Activated CD8-positive, alpha-beta T cell treated with anti-CD3 and anti-CD28 coated beads for 36 hours (primary cell): ENCODE data around the gene KCNMB3. TPM values are rescaled to one million over a fixed set of nuclear protein-coding genes. Genes with fewer than 3 reads are reported as not detected.
"Not testable (repeated sequence)": the region's sequence is repeated elsewhere in the genome, so short reads cannot be mapped to it uniquely, and the experiment has no call there.

Experiments used
- ATAC-seq: fragments of 200-7000 bp; cut with Tn5 transposase; one replicate; pipeline ENCODE4 v1.10.0; 2021; ENCODE audit warnings: mild to moderate bottlenecking, moderate library complexity
- CTCF ChIA-PET: fragments of 350-600 bp; sonication (Branson Sonifier 250); formaldehyde crosslinking; loops from one replicate; lab custom pipeline; 2021; ENCODE audit warnings: antibody characterized with exemption; lab: Charles Lee
- POLR2A ChIA-PET: fragments of 350-600 bp; sonication (Branson Sonifier 250); formaldehyde crosslinking; loops from one replicate; lab custom pipeline; 2021; ENCODE audit warnings: antibody characterized with exemption; lab: Charles Lee
- DNase-seq: peaks from one replicate; pipeline ENCODE4 v3.0.0-alpha.2; 2020
- H3K27ac Mint-ChIP-seq: one replicate; pipeline ENCODE4 v1.8.0; 2021; ENCODE audit warnings: mild to moderate bottlenecking, mixed read lengths
- H3K27me3 Mint-ChIP-seq: one replicate; pipeline ENCODE4 v1.8.0; 2021; ENCODE audit warnings: mixed read lengths
- H3K36me3 Mint-ChIP-seq: one replicate; pipeline ENCODE4 v1.8.0; 2021; ENCODE audit warnings: low read depth, mixed read lengths
- H3K4me1 Mint-ChIP-seq: one replicate; pipeline ENCODE4 v1.8.0; 2021; ENCODE audit warnings: low read depth, mixed read lengths
- H3K4me3 Mint-ChIP-seq: one replicate; pipeline ENCODE4 v1.8.0; 2021; ENCODE audit warnings: mild to moderate bottlenecking, moderate library complexity, mixed read lengths
- H3K9me3 Mint-ChIP-seq: one replicate; pipeline ENCODE4 v1.8.0; 2021; ENCODE audit warnings: mixed read lengths
- intact Hi-C: fragments of 100-400 bp; cut with micrococcal nuclease; formaldehyde crosslinking; loops from one replicate; pipeline ENCODE4 v1.10.0; 2022
- total RNA-seq, 2 experiments: library from RNA; stranded (reverse); gene quantifications; one replicate each; pipeline ENCODE4 v1.2.3, GENCODE V29; 2021
- TF ChIP-seq, protein P1 (sequence below): fragments of 200-600 bp; IDR thresholded peaks from one replicate; pipeline ENCODE4 v1.8.0; 2022; ENCODE audit warnings: antibody characterized with exemption, mild to moderate bottlenecking

The KCNMB3 gene
- total RNA-seq, 2 experiments from 2014 or later, result 0.34 TPM

DNA sequence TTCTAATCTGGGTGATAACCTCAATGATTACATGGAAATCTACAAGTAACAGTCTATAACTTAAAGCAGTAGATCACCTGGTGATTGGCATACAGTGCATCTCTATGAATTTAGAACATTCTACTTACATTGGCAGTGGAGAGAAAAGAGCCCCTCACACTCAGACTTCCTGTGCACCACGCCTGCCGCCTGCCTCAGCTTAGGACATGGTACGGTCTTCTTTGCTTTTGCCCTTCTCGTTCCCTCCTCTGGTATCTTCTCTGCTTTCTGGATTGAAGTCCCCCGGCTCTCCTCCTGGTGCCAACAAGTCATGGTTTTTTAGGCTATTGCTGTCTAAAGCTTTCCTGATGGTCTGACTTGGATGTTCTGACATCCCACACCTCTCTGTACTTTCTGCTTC lies 7.9 kb upstream of the KCNMB3 start:
- peaks cover 11% of the 10 kb centered on the region for H3K9me3 Mint-ChIP-seq
- H3K27ac Mint-ChIP-seq, result no peak overlapping the region
- H3K4me1 Mint-ChIP-seq, result peaks cover 15% of the 10 kb centered on the region
- DNase-seq, result no peak
- TF ChIP-seq, protein P1, sequence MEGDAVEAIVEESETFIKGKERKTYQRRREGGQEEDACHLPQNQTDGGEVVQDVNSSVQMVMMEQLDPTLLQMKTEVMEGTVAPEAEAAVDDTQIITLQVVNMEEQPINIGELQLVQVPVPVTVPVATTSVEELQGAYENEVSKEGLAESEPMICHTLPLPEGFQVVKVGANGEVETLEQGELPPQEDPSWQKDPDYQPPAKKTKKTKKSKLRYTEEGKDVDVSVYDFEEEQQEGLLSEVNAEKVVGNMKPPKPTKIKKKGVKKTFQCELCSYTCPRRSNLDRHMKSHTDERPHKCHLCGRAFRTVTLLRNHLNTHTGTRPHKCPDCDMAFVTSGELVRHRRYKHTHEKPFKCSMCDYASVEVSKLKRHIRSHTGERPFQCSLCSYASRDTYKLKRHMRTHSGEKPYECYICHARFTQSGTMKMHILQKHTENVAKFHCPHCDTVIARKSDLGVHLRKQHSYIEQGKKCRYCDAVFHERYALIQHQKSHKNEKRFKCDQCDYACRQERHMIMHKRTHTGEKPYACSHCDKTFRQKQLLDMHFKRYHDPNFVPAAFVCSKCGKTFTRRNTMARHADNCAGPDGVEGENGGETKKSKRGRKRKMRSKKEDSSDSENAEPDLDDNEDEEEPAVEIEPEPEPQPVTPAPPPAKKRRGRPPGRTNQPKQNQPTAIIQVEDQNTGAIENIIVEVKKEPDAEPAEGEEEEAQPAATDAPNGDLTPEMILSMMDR, result no peak
- ATAC-seq, result no peak
- ChIA-PET CTCF (no interaction called here), POLR2A (no interaction called here)
- no peak overlapping the region for H3K4me3 Mint-ChIP-seq
- no peaks in the 10 kb centered on the region for H3K36me3 Mint-ChIP-seq
- intact Hi-C loops, result no loop called here
- no peaks in the 10 kb centered on the region for H3K27me3 Mint-ChIP-seq

DNA sequence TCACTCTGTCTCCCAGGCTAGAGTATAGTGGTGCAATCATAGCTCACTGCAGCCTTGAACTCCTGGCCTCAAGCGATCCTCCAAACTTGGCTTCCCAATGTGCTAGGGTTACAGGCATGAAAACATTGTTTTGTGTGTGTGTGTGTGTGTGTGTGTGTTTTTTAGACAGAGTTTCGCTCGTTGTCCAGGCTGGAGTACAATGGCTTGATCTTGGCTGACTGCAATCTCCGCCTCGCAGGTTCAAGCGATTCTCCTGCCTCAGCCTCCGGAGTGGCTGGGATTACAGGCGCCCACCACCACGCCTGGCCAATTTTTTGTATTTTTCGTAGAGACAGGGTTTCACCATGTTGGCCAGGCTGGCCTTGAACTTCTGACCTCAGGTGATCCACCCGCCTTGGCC lies 6.8 kb upstream of the KCNMB3 start:
- H3K4me3 Mint-ChIP-seq, CTCF ChIA-PET, H3K27me3 Mint-ChIP-seq, H3K36me3 Mint-ChIP-seq, DNase-seq, POLR2A ChIA-PET, intact Hi-C loops, ATAC-seq, H3K27ac Mint-ChIP-seq: not testable (repeated sequence)
- Mint-ChIP-seq H3K9me3 (peaks cover 11% of the 10 kb centered on the region), H3K4me1 (peaks cover 15% of the 10 kb centered on the region)

DNA sequence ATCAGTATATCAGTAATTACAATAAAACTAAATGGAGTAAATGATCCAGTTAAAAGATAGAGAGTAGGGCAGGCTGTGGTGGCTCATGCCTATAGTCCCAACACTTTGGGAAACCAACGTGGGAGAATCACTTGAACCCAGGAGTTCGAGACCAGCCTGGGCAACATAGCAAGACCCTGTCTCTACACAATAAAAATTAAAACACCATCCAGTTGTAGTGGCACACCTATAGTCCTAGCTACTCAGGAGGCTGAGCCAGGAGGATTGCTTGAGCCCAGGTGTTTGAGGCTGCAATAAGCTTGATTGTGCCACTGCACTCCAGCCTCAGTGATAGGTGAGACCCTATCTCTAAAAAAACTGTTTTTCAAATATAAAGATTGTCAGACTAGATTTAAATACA lies 5.9 kb upstream of the KCNMB3 start:
- no peak for DNase-seq
- Mint-ChIP-seq H3K27me3 (no peaks in the 10 kb centered on the region), H3K9me3 (peaks cover 11% of the 10 kb centered on the region), H3K27ac (no peak overlapping the region), H3K36me3 (no peaks in the 10 kb centered on the region), H3K4me1 (peaks cover 13% of the 10 kb centered on the region), H3K4me3 (no peak overlapping the region)
- no peak for ATAC-seq
- POLR2A ChIA-PET, result no interaction called here
- CTCF ChIA-PET, result no interaction called here
- intact Hi-C loops, result no loop called here
- TF ChIP-seq, protein P1, result no peak

DNA sequence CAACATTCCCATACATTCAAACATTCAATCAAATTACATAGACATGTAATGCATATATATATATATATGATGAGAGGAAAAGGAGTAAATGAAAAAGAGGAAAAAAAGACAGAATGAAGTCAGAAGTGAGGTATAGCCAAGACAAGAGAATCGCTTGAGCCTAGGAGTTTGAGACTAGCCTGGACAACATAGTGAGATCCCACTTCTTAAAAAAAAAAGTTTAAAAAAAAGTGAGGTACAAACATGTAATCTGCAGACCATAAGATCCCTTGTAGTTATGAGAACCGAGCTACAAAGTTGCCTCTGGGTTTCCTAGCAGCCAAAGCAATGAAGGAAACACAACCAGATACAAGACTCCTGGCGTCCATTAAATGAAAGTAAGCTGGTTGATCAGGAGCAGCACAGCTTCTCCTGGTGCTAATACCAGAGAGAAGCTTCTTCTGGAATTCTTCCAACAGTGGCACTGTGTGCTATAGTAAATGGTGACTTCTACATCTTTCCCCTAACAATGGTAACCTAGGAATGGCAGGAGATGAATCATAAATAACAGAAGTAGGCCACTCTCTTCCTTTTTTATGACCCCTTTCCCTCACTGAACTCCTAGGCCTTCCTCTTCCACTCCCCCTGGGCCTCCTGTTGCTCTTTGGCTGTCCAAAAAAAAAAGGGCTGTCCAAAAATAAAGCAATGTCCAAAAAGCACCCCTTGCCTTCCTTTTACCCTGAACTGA lies 3.5 kb downstream of the KCNMB3 start:
- ATAC-seq (no peak), DNase-seq (no peak)
- no peaks in the 10 kb centered on the region for H3K36me3 Mint-ChIP-seq
- H3K9me3 Mint-ChIP-seq, result no peaks in the 10 kb centered on the region
- no peak overlapping the region for H3K4me3 Mint-ChIP-seq
- no peaks in the 10 kb centered on the region for H3K27me3 Mint-ChIP-seq
- H3K27ac Mint-ChIP-seq, result no peak overlapping the region
- intact Hi-C loops, result no loop called here
- TF ChIP-seq, protein P1, result no peak
- CTCF ChIA-PET, result no interaction called here
- POLR2A ChIA-PET, result no interaction called here
- H3K4me1 Mint-ChIP-seq, result no peaks in the 10 kb centered on the region

DNA sequence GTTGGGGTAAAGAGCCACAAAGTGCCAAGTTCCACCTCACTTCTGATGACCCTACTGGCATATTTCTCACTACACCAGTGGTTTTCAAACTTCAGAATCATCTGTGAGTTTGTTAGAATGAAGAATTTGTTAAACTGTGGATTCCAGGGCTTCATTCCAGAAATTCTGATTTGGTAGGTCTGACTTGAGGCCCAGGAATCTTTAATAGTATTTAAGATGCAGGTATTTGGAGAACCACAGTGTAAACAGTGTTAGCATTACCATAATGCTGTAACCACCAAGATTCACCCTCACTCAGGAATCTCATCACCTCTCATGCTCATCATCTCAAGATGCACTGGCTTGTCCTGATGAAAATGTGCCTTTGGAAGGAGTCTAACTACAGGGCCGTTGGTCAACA lies 6.0 kb downstream of the KCNMB3 start:
- no peaks in the 10 kb centered on the region for H3K36me3 Mint-ChIP-seq
- ATAC-seq (no peak), DNase-seq (no peak)
- H3K4me1 Mint-ChIP-seq, result no peaks in the 10 kb centered on the region
- no peak overlapping the region for H3K4me3 Mint-ChIP-seq
- ChIA-PET CTCF (no interaction called here), POLR2A (no interaction called here)
- no peaks in the 10 kb centered on the region for H3K27me3 Mint-ChIP-seq
- H3K27ac Mint-ChIP-seq, result no peak overlapping the region
- TF ChIP-seq, protein P1, result no peak
- no peaks in the 10 kb centered on the region for H3K9me3 Mint-ChIP-seq
- intact Hi-C loops, result no loop called here

DNA sequence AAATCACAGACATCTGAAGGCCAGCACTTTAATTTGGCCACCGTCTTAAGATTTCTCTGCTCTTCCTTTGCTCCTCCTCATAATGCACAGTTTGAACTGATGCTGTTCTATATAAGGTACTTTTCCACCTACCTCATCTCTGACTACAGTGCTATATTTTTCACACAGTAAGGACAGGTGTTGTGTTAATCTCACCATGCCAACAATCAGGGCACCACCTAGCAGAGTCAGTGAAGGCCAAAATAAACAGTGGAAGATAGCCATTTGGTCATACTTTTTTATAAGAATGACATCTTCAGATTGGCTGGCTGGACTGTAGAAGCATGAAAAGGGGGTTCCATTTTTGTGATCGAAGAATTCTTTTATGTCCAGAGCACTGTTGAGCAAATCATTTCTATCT lies 8.1 kb downstream of the KCNMB3 start:
- CTCF ChIA-PET, H3K4me1 Mint-ChIP-seq, H3K27me3 Mint-ChIP-seq, H3K9me3 Mint-ChIP-seq, H3K36me3 Mint-ChIP-seq, intact Hi-C loops, H3K4me3 Mint-ChIP-seq, DNase-seq, H3K27ac Mint-ChIP-seq, POLR2A ChIA-PET, ATAC-seq: not testable (repeated sequence)

DNA sequence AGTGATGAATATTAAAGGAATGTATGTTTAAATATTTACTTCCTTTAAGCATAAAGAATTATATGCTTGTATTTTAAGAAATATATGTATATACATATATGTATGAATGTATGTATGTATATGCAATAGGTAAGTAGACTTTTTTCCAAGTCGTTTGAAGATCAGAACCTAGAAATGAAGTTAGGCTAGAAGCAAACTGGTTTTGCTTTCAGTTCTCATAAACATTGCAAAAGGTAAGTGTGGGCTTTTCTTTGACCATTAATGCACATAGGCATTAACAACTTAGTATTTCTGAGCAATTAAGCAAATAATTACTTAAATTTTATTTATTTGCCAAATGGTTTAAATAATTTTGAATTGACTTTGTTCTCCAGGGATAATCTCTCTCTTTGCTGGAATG lies 10.6 kb downstream of the KCNMB3 start:
- DNase-seq, H3K27me3 Mint-ChIP-seq, H3K4me3 Mint-ChIP-seq, H3K4me1 Mint-ChIP-seq, H3K27ac Mint-ChIP-seq, H3K9me3 Mint-ChIP-seq, H3K36me3 Mint-ChIP-seq, ATAC-seq, POLR2A ChIA-PET, CTCF ChIA-PET, intact Hi-C loops: not testable (repeated sequence)
